Psoas muscle (tissue), 8 donors: ENCODE measurements around the gene C3AR1. TPM values are rescaled to one million over a fixed set of nuclear protein-coding genes. Genes with fewer than 3 reads are reported as not detected.

ENCODE experiments used
- ATAC-seq, 4 donors: fragments of 200-7000 bp; cut with Tn5 transposase; one replicate each; pipeline ENCODE4 v1.9.1; 2020; ENCODE audit warnings: moderate library complexity in 3 of 4, mild to moderate bottlenecking in 2 of 4
- DNase-seq, 2 donors: peaks; one replicate each; pipeline ENCODE4 v3.0.0-alpha.2; 2020
- H3K27ac ChIP-seq: fragments of 200-600 bp; one replicate; pipeline ENCODE4 v1.8.0; 2022
- H3K27me3 ChIP-seq, 3 donors: fragments of 200-600 bp in 1 of 3; one replicate each; pipeline versions ENCODE4 v1.6.1 to v1.8.0; 2013 to 2022; ENCODE audit warnings: low read length in 2 of 3, mild to moderate bottlenecking in 2 of 3, moderate library complexity in 1 of 3; ENCODE audit not compliant: insufficient read depth in 3 of 3
- H3K36me3 ChIP-seq, 2 donors: fragments of 200-600 bp in 1 of 2; one replicate each; pipeline versions ENCODE4 v1.6.1 to v1.8.0; 2013 to 2022; ENCODE audit warnings: low read depth in 1 of 2, mild to moderate bottlenecking in 1 of 2, moderate library complexity in 1 of 2; ENCODE audit not compliant: insufficient read depth in 1 of 2
- H3K4me1 ChIP-seq: fragments of 200-600 bp; one replicate; pipeline ENCODE4 v1.8.0; 2022
- H3K4me3 ChIP-seq: fragments of 200-600 bp; one replicate; pipeline ENCODE4 v1.8.0; 2022; ENCODE audit warnings: mild to moderate bottlenecking
- H3K9me3 ChIP-seq: fragments of 200-600 bp; one replicate; pipeline ENCODE4 v1.8.0; 2022
- WGBS, 3 donors: extraction: QIAGEN DNeasy Blood & Tissue Kit; methylation state at CpG; one replicate each; pipeline versions ENCODE4 v1.1.6 to v1.1.7; 2013; 5-methylcytosine and 5-hydroxymethylcytosine counted together
- intact Hi-C, 2 donors: fragments of 100-400 bp; cut with DNase I; formaldehyde crosslinking; loops; one replicate each; pipeline versions ENCODE4 v1.11.0 to v1.14.2; 2022
- polyA plus RNA-seq, 3 donors: library from polyadenylated mRNA; stranded (reverse); fragments of 200-250 nt; gene quantifications; one replicate each; pipeline ENCODE4 v1.2.3, GENCODE V29; 2013
- total RNA-seq, 4 donors: library from RNA; stranded (reverse); fragmentation: NEBNext Ultra II Directional in 2 of 4; extraction: Animal tissue kit (Norgen Biotek cat#: 25700) in 2 of 4; gene quantifications; one replicate each; pipeline versions ENCODE4 v1.2.1 to v1.2.4, GENCODE V29; 2021 to 2023
- TF ChIP-seq, protein P1 (sequence below): fragments of 200-600 bp; IDR thresholded peaks from one replicate; pipeline ENCODE4 v1.8.0; 2022; ENCODE audit warnings: antibody characterized with exemption
- donor health status: healthy with polysubstance abuse.
- donor health status: DM: no; HTN: no; CAD: no; lungs with moderate emphysema.
- donor health status: Bipolar disorder and iron deficiency.
- donor health status: healthy.
- donor health status: DM: yes; HTN: yes; CAD: no.
- donor health status: DM: no; HTN: no; CAD: no.
- donor health status: DM: no; HTN: no; CAD: no.
- donor health status: DM: yes; HTN: yes; CAD: no.

C3AR1 gene
- total and polyA plus RNA-seq, 7 donors, result 0.82 to 4.9 (median 2.9) TPM

DNA sequence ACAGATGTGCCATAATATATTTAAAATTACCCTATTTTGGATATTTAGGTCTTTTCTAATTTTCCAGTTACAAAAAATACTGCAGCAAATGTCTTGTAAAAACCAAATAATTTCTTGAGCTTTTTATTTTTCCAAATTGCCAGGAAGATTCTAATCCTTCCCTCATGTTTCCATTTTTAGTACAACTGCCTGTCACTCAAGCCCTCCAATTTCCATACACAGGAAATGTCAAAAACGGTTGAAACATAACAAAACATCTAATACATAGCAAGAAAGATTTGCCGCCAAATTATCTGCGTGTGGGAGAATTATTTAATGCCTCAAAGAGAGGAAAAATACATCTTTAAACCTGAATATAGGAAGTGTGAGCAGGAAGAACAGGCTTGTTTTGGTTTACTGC is 36.0 kb downstream of the C3AR1 start:
- intact Hi-C loops, result loop anchor here in 1 of 2 donors (10.0 kb wide), 1 partner anchor 835 kb away; no protein-coding TSS in a partner anchor
- TF ChIP-seq, protein P1, sequence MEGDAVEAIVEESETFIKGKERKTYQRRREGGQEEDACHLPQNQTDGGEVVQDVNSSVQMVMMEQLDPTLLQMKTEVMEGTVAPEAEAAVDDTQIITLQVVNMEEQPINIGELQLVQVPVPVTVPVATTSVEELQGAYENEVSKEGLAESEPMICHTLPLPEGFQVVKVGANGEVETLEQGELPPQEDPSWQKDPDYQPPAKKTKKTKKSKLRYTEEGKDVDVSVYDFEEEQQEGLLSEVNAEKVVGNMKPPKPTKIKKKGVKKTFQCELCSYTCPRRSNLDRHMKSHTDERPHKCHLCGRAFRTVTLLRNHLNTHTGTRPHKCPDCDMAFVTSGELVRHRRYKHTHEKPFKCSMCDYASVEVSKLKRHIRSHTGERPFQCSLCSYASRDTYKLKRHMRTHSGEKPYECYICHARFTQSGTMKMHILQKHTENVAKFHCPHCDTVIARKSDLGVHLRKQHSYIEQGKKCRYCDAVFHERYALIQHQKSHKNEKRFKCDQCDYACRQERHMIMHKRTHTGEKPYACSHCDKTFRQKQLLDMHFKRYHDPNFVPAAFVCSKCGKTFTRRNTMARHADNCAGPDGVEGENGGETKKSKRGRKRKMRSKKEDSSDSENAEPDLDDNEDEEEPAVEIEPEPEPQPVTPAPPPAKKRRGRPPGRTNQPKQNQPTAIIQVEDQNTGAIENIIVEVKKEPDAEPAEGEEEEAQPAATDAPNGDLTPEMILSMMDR, result no peak
- Histone ChIP-seq H3K27me3 (no peaks in the 10 kb centered on the region), H3K9me3 (no peaks in the 10 kb centered on the region), H3K4me1 (peaks cover 18% of the 10 kb centered on the region), H3K4me3 (no peak overlapping the region), H3K27ac (no peak overlapping the region), H3K36me3 (no peaks in the 10 kb centered on the region)
- ATAC-seq (no peak), DNase-seq (no peak)
- WGBS, 3 donors, result 76 to 82% (median 78%) methylated on average over 3 of the region's 3 CpGs

GRCh38 chr12:8028267-8028666 is 37.9 kb downstream of the C3AR1 start:
- Histone ChIP-seq H3K36me3 (peaks cover 0 to 4% of the 10 kb centered on the region in 2 donors), H3K4me3 (no peak overlapping the region), H3K27ac (no peak overlapping the region), H3K4me1 (peaks cover 4% of the 10 kb centered on the region), H3K27me3 (no peaks in the 10 kb centered on the region), H3K9me3 (no peaks in the 10 kb centered on the region)
- TF ChIP-seq, protein P1, result no peak
- ATAC-seq, result no peak
- intact Hi-C loops, result no loop called here
- WGBS, 3 donors, result 96 to 98% (median 98%) methylated on average over 15 of the region's 15 CpGs
- DNase-seq, result no peak

DNA sequence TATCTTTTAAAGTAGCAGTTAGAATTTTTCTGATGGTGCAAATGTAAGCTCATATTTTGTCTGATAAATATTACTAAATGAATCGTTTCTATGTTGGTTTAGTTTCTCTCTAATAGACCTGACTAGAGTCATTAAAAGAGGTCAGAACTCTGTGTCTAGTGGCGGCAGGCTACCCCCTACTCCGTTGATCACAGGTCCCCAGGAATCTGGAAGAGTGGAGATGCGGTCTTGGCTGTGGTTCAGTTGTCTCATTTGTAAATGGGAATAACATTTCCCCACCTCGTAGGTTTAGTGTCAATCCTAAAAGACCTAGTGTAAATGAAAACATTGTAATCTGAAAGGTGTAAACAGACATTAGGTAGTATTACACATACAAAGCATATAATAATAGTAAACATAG is 38.3 kb downstream of the C3AR1 start:
- no peak for DNase-seq
- H3K36me3 ChIP-seq, result peaks cover 0 to 4% of the 10 kb centered on the region in 2 donors
- H3K27me3 ChIP-seq, result no peaks in the 10 kb centered on the region
- WGBS, 3 donors, result 68 to 74% (median 73%) methylated on average over 5 of the region's 5 CpGs
- peaks cover 4% of the 10 kb centered on the region for H3K4me1 ChIP-seq
- no peaks in the 10 kb centered on the region for H3K9me3 ChIP-seq
- H3K27ac ChIP-seq, result no peak overlapping the region
- intact Hi-C loops, result no loop called here
- H3K4me3 ChIP-seq, result peak overlapping the region; percentile 84
- no peak for ATAC-seq
- TF ChIP-seq, protein P1, result no peak

DNA sequence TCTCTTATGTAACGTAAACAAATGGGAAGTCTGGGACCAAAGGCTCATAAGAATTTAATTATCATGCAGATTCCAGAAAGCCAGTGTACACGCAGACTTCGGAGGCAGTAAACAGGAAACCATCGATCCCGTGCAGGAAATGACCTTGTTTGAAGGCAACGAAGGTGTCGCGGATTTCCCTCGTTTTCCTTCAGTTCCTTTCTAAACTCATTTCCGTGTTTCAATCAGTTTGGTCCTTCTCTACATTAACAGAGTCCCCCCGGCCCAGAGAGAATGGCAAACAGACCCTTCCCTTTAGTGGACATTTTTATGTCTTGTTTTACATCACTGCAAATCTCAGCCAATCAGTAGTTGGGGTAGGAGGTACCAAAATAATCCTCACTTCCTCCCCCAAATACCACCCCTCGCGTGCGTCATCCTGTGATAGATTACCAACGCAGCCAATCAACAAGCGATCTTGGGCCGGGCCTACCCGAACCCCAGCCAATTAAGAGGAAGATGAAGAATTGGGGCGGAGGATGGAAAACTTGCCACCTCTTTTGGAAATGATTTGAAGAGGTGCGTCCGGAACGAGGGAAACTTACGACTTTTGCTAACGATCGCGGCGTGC is 39.8 kb downstream of the C3AR1 start:
- TF ChIP-seq, protein P1, result no peak
- H3K9me3 ChIP-seq, result no peaks in the 10 kb centered on the region
- H3K36me3 ChIP-seq, result peaks cover 0 to 4% of the 10 kb centered on the region in 2 donors
- peaks cover 4% of the 10 kb centered on the region for H3K4me1 ChIP-seq
- WGBS, 3 donors, result 0% methylated on average over 27 of the region's 27 CpGs
- intact Hi-C loops, result no loop called here
- DNase-seq (peak; percentile 95 to 97), ATAC-seq (peak; percentile 97 to 98 (median 98))
- H3K27me3 ChIP-seq, result no peaks in the 10 kb centered on the region
- peak overlapping the region; percentile 84 for H3K4me3 ChIP-seq
- peak overlapping the region; percentile 99 for H3K27ac ChIP-seq
